ENCODE measurements around the gene GIPC3.
A peak's percentile ranks its signal among the peaks of the same experiment; 100 is the strongest.

Gene GIPC3

GRCh38 chr19:3585301-3586126 lies at the start of gene GIPC3:
Gene GIPC3, plus strand, starts transcription at chr19:3585478. Its CDS starts 120 bp downstream, at chr19:3585598.
- no peaks in the 10 kb centered on the region for H3K9me3 ChIP-seq (ENCODE audit: control insufficient read depth, insufficient read depth, low read depth, low read length)
- POLR2A ChIA-PET = interaction anchor here (2.2 kb wide), 1 partner anchor 12 kb away, joined by 13 read pairs; no protein-coding TSS in a partner anchor
- CTCF ChIA-PET = interaction anchor here (0.7 to 1.8 kb wide), 7 partner anchors 10 to 200 kb away, joined by 3 to 6 read pairs (median 3); no protein-coding TSS in a partner anchor
- no peak within 1 kb of the TSS for H3K4me3 ChIP-seq (ENCODE audit: low read depth, low read length)
- TF ChIP-seq ZNF175 (tag by site-specific recombination; IDR thresholded peaks at IDR 0.05) = no peak
- peak; percentile 70 for TF ChIP-seq GLIS1 (tag by site-specific recombination; IDR thresholded peaks at IDR 0.05)
- no peak for TF ChIP-seq ZNF248 (tag by site-specific recombination; IDR thresholded peaks at IDR 0.05)
- no peak for TF ChIP-seq ZNF664 (tag by site-specific recombination; IDR thresholded peaks at IDR 0.05)
- no peak for TF ChIP-seq ZNF560 (tag by site-specific recombination; IDR thresholded peaks at IDR 0.05; ENCODE audit: borderline replicate concordance)
- TF ChIP-seq ZIC2 (tag by site-specific recombination; IDR thresholded peaks at IDR 0.05) = peak; percentile 20; the same call in 1 of the 2 replicates
- TF ChIP-seq ZNF335 (tag by site-specific recombination; conservative IDR thresholded peaks at IDR 0.05) = no peak
- TF ChIP-seq GLIS2 (tag by site-specific recombination; IDR thresholded peaks at IDR 0.05) = 0 out of 2 replicates have a peak, but pooled peaks have one; percentile 17
- TF ChIP-seq ZNF157 (tag by site-specific recombination; IDR thresholded peaks at IDR 0.05) = no peak
- TF ChIP-seq ZNF626 (tag by site-specific recombination; IDR thresholded peaks at IDR 0.05) = no peak
- TF ChIP-seq ZNF423 (tag by site-specific recombination; IDR thresholded peaks at IDR 0.05) = 0 out of 2 replicates have a peak, but pooled peaks have one; percentile 32
- no peak for TF ChIP-seq AEBP2 (tag by site-specific recombination; IDR thresholded peaks at IDR 0.05; ENCODE audit: borderline replicate concordance)
- H3K27ac ChIP-seq (ENCODE audit: extremely low read depth, low read depth, low read length) = no peak within 1 kb of the TSS
- no peaks in the 10 kb centered on the region for H3K36me3 ChIP-seq (ENCODE audit: control insufficient read depth in 2 of 2, insufficient read depth in 1 of 2, low read length in 2 of 2)
- no peaks in the 10 kb centered on the region for H3K4me1 ChIP-seq (ENCODE audit: control insufficient read depth, insufficient read depth, low read length)

- Histone ChIP-seq H3K4me3 (ENCODE audit: low read depth, low read length) (no peak overlapping the region), H3K27ac (ENCODE audit: extremely low read depth, low read depth, low read length) (no peak overlapping the region), H3K9me3 (ENCODE audit: control insufficient read depth, insufficient read depth, low read depth, low read length) (no peaks in the 10 kb centered on the region), H3K36me3 (ENCODE audit: control insufficient read depth in 2 of 2, insufficient read depth in 1 of 2, low read length in 2 of 2) (peaks cover 3 to 66% of the 10 kb centered on the region in 2 experiments; a peak in 2 of 3 replicates), H3K4me1 (ENCODE audit: control insufficient read depth, insufficient read depth, low read length) (no peaks in the 10 kb centered on the region)
- TF ChIP-seq ZBTB48 (tag by site-specific recombination; IDR thresholded peaks at IDR 0.05) (no peak), MZF1 (tag by site-specific recombination; IDR thresholded peaks at IDR 0.05; ENCODE audit: borderline replicate concordance) (no peak), ZNF341 (tag by site-specific recombination; IDR thresholded peaks at IDR 0.05; ENCODE audit: low read depth) (no peak), ZNF677 (tag by site-specific recombination; IDR thresholded peaks at IDR 0.05) (no peak), ZNF146 (tag by site-specific recombination; IDR thresholded peaks at IDR 0.05) (no peak), ZEB2 (tag by site-specific recombination; IDR thresholded peaks at IDR 0.05) (no peak), ZSCAN5A (tag by site-specific recombination; IDR thresholded peaks at IDR 0.05) (no peak), ZNF654 (tag by site-specific recombination; IDR thresholded peaks at IDR 0.05; ENCODE audit: low read depth) (no peak), ZNF24 (tag by site-specific recombination; IDR thresholded peaks at IDR 0.05) (no peak), ZNF248 (tag by site-specific recombination; IDR thresholded peaks at IDR 0.05) (no peak)
- CTCF ChIA-PET = no interaction called here
- POLR2A ChIA-PET = no interaction called here
Observed at GRCh38 chr19:3535563-3535965, 49.7 kb upstream of the GIPC3 start.
